Aortic smooth muscle cell (primary cell): ENCODE results near the gene KICS2. TPM values are rescaled to one million over a fixed set of nuclear protein-coding genes. Genes with fewer than 3 reads are reported as not detected.

Experiments used
- total RNA-seq: library from RNA; depleted of rRNA; stranded (reverse); fragments of >200 nt; gene quantifications from 2 replicates; pipeline ENCODE4 v1.2.3, GENCODE V29; 2014

KICS2 gene
- 3.7 and 5.0 TPM in 2 replicates for total RNA-seq

DNA sequence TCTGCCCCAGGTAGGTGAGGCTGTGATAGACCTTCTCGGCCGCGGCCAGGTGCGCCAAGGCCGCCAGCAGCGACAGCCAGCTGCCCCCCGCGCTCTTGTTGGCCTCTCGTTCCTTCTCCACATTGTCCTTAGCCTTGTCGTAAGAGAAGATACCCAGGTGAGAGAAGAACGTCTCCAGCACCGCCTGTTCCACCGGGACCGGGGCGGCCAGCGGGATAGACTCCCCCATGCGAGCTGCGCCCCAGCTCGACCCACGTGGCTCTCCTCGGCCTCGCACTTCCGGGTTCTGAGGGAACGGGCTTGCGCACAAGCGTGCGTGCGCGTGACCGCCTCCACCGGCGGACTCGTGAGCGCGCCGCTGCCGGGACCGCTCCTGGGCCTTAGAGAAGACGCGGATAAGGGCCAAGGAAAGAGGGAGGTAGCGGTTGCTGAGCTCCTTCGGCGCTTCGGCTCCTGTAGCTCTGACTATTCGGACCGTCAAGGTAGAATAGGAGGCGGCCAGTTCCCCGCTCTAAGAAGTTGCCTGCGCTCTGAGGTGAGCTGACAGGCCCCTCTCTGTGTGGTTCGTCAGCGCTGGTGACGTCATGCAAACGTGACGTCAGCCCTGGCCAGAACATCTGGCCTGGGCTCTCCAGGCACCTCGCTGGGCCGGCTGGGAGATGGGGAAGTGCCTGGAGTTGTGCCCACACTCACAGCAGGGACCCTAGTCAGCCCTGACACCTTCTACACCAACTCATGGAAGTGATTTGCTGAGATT, at the start of gene KICS2:
KICS2 (minus strand) TSS at position 288 of the 757 bp plus-strand sequence; CDS start at position 229, 59 bp downstream.

Other genes starting within 250 kb of the KICS2 start
- gene C12orf56, start 168.5 kb upstream of the KICS2 start, total RNA-seq, result 0.99 and 2.2 TPM in 2 replicates
- 66.6 and 68.0 TPM in 2 replicates for gene XPOT, start 182.1 kb upstream of the KICS2 start, total RNA-seq
- 30.3 and 34.9 TPM in 2 replicates for gene TBK1, start 229.8 kb upstream of the KICS2 start, total RNA-seq